Left lobe of liver (tissue), 2 donors: ENCODE data around the gene ABCD1. TPM values are rescaled to one million over a fixed set of nuclear protein-coding genes. Genes with fewer than 3 reads are reported as not detected.
"Not testable (repeated sequence)": the region's sequence is repeated elsewhere in the genome, so short reads cannot be mapped to it uniquely, and the experiment has no call there.

Source experiments
- ATAC-seq: fragments of 200-7000 bp; cut with Tn5 transposase; one replicate; pipeline ENCODE4 v1.9.1; 2020; ENCODE audit warnings: mild to moderate bottlenecking, moderate library complexity
- DNase-seq: peaks from one replicate; pipeline ENCODE4 v3.0.0-alpha.2; 2020; ENCODE audit warnings: low spot score
- total RNA-seq: library from RNA; stranded (reverse); gene quantifications from one replicate; pipeline ENCODE4 v1.2.1, GENCODE V29; 2021
- donor health status: DM: no; HTN: no; CAD: no; lungs with moderate emphysema.
- donor health status: DM: no; HTN: yes; CAD: no.

The ABCD1 gene
- total RNA-seq, 1 donor from 2014 or later, result 13.4 TPM

DNA sequence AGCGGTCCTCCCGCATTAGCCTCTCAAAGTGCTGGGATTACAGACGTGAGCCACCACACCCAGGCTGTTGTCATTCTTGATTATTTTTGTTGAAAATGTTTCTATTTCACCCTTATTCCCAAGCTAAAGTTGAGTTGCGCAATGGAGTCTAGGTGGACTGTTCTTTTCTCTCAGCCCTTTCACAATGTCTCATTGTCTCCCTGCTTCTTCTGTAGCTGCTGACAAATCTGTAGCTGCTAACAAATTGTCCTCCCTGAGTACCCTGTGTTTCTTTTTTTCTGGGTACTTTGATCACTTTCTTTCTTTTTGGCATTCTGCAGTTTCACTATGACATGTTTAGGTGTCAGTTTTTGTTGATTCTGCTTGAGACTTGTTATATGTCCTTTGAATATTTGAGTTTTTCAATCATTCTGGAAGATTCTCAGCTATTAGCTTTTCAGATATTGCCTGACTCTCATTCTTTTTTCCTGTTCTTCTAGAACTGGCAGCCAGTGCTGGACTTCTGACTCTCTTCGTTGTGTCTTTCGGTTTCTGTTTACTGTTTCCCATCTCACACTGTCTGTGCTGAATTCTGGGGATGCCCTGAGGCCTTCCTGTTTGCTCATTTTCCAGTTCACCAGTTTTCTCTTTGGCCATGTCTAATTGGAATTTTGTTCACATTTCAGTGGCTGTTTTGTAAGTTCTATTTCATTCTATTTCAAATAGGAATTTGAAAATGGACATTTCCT is 6.6 kb downstream of the ABCD1 start:
- ATAC-seq, result no peak
- no peak for DNase-seq

DNA sequence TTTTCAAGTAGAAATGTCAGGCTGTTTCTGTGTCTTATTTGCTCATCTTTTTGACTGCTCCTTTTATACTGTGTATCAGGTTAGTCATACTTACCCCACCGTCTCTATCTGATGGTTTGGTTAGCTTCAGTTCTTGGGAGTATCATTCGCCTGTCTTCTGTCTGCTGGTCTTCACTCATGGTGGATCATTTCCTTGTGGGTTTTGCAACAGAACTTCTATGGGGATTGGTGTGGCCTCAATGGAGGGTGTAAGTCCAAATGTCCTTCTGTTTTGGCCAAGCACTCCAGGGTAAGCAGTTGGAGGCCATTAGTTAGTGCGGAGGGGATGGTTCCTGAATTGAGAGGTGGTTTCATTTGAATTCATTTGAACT is 7.2 kb downstream of the ABCD1 start:
- no peak for DNase-seq
- ATAC-seq, result no peak

DNA sequence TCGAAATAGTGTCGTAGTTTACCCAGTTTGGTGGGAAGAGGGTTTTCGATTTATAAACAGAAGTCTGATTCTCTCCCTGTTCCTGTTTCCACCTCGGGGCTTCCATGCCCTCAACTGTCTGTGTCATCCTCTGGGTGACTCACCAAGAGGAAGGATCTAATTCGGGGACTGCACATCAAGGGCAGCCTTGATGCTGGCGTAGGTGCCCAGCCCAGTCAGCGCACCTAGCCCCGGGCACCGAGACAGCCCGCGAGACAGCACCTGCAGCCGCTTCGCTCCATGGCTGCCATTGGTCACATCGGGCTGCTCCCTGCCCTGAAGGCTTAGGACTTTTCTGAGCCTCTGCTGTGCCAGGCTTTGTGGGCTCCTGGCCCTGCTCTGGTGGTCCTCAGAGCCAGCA is 7.7 kb downstream of the ABCD1 start:
- DNase-seq (no peak), ATAC-seq (no peak)

- ATAC-seq (no peak), DNase-seq (no peak)
Observed at GRCh38 chrX:153733651-153734240, 9.1 kb downstream of the ABCD1 start.

GRCh38 chrX:153734871-153735270 is 10.2 kb downstream of the ABCD1 start:
- ATAC-seq (no peak), DNase-seq (no peak)

DNA sequence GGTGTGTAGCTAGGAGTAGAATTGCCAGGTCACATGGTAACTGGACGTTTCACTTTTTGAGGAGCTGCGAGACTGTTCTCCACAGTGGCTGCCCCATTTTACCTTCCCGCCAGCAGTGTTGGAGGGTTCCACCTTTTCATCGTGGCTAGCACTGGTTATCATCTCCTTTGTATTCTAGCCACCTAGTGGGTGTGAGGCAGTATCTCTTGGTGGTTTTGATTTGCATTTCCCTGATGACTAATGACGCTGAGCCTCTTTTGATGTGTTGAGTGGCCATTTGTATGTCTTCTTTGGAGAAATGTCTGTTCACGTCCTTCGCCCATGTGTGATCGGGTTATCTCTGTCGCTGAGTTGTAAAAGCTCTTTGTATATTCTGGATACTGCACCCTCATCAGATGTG is 10.6 kb downstream of the ABCD1 start:
- ATAC-seq, result no peak
- DNase-seq, result no peak

DNA sequence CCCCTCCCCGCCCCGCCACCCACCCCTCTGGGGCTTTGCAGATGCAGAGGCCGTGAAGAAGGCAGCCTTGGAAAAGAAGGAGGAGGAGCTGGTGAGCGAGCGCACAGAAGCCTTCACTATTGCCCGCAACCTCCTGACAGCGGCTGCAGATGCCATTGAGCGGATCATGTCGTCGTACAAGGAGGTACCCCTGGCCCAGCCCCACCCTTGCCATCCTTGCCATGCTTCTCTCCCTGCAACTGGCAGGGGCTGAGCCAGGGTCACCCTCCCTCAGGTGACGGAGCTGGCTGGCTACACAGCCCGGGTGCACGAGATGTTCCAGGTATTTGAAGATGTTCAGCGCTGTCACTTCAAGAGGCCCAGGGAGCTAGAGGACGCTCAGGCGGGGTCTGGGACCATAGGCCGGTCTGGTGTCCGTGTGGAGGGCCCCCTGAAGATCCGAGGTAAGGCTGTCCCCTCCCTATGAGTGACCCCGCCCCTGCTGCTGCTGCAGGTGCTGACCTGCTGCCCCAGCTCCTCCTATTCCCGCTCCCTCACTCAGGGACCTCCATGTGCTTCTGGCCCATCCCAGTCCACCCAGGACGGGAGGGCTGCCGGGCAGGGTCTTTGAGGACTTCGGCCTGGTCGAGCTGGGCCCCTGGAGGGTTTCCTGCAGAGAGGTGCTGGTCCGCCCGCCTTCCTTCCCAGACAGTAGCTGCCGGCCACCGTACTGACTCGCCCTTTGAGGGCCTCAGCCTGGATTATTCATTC is 11.6 kb downstream of the ABCD1 start:
- no peak for DNase-seq
- no peak for ATAC-seq

GRCh38 chrX:153736871-153737441 is 12.3 kb downstream of the ABCD1 start:
- DNase-seq (no peak), ATAC-seq (no peak)

GRCh38 chrX:153738056-153738605 is 13.5 kb downstream of the ABCD1 start:
- DNase-seq, result no peak
- ATAC-seq, result no peak

- ATAC-seq (no peak), DNase-seq (no peak)
Observed at GRCh38 chrX:153739754-153740486, 15.3 kb downstream of the ABCD1 start.

DNA sequence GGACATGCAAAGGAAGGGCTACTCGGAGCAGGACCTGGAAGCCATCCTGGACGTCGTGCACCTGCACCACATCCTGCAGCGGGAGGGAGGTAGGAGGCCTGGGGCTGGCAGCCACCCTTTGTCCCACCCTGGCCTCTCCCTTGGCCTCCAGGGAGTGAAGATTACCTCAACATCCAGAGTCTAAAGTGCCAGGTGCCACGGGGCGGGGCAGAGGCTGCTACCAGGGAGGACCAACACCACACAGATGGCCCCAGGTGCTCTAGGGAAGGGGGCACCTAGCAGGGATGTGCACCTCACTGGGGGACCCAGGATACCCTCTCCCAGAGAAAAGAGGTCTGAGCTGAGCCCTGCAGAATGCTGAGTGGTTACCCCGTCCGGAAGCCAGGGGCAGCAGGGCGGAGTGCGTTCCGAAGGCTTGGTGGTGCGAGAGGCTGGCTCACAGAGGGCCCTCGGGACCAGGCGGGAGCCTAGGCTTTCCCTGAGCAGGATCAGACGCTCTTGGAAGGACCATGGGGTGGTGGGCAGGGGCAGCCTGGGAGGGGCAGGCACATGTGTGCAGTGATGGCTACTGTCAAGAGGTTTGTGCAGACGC is 16.1 kb downstream of the ABCD1 start:
- DNase-seq (no peak), ATAC-seq (no peak)

- DNase-seq (no peak), ATAC-seq (no peak)
Observed at GRCh38 chrX:153741446-153741845, 16.8 kb downstream of the ABCD1 start.

DNA sequence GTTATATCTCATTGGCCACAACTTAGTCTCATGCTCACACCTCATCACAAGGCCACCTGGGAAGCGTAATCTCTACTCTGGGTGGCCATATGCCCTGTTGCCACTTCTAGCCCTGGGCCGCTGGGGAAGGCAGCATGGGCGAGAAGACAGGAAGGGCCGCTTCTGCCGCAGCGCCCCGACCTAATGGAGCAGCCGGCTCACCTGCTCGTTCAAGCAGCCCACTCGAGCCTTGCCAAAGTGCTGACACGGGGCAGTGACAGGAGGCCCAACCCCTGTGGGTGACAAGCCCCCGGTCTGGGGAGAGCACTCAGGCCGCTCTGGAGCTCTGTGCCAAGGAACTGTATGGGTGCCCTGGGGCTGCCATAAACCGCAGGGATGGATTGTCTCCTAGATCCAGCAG is 17.5 kb downstream of the ABCD1 start:
- DNase-seq, ATAC-seq: not testable (repeated sequence)

DNA sequence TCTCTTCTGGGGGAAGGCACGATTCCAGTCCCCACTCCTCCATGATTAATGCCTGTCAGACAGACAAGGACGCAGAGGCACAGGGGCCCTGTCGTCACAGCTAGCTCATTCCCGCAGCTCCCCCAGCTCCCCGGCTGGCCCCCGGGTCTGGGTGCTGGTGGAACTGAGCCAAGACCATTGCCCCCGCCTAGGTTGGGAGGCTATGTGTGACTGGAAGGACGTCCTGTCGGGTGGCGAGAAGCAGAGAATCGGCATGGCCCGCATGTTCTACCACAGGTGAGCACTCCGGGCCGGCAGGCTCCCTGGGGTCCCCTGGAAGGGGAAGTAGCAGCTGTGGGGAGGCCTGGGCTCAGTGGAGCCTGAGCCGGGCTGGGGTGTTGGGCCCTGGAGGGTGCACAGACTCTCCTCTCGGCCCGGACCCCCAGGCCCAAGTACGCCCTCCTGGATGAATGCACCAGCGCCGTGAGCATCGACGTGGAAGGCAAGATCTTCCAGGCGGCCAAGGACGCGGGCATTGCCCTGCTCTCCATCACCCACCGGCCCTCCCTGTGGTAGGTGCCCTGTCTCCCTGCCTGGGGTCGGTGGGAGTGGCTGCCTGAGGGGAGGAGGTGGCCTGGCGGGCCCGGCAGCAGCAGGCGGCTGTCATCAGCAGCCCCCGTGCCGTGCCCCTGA is 18.3 kb downstream of the ABCD1 start:
- not testable (repeated sequence) for DNase-seq, ATAC-seq

- DNase-seq, ATAC-seq: not testable (repeated sequence)
Observed at GRCh38 chrX:153743468-153744209, 19.0 kb downstream of the ABCD1 start.

- ATAC-seq (no peak), DNase-seq (no peak)
Observed at GRCh38 chrX:153744210-153745066, 19.8 kb downstream of the ABCD1 start.

DNA sequence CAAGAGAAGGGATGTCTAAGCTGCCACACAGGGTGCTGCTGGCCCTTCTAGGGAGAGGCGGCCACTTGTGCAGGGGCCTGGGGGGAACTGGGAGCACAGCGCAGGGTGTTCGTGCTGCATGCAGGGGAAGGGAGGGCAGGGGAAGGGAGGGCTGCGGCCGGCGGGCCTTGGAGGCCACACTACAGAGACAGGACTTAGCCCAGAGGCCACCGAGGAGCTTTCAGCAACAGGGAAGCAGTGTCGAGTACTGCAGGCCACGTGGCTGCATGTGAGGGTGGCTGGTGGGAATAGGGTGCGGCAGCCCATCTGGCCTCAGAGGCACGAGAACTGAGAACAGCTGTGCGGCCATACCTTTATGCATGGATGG is 20.4 kb downstream of the ABCD1 start:
- ATAC-seq, DNase-seq: not testable (repeated sequence)

- no peak for ATAC-seq
Observed at GRCh38 chrX:153746359-153746758, 21.7 kb downstream of the ABCD1 start.

More at GRCh38 chrX:153746359-153746758, 21.7 kb downstream of the ABCD1 start:
- no peak for DNase-seq
